Activated CD4-positive, alpha-beta T cell treated with anti-CD3 and anti-CD28 coated beads, Interleukin-2, amount 10 ng/mL, durations not matched to agents 24 days and 14 days (primary cell): Measurements from ENCODE around the gene ARHGEF17. TPM values are rescaled to one million over a fixed set of nuclear protein-coding genes. Genes with fewer than 3 reads are reported as not detected.

ENCODE experiments used
- DNase-seq: peaks from one replicate; pipeline ENCODE4 v3.0.0; 2022
- H3K27ac Mint-ChIP-seq: one replicate; pipeline ENCODE4 v1.8.0; 2022; ENCODE audit warnings: mild to moderate bottlenecking, mixed read lengths
- H3K27me3 Mint-ChIP-seq: one replicate; pipeline ENCODE4 v1.8.0; 2022; ENCODE audit warnings: mixed read lengths
- H3K36me3 Mint-ChIP-seq: one replicate; pipeline ENCODE4 v1.8.0; 2022; ENCODE audit warnings: low read depth, mild to moderate bottlenecking, mixed read lengths
- H3K4me1 Mint-ChIP-seq: one replicate; pipeline ENCODE4 v1.8.0; 2021; ENCODE audit warnings: mixed read lengths
- H3K4me3 Mint-ChIP-seq: one replicate; pipeline ENCODE4 v1.8.0; 2022; ENCODE audit warnings: mild to moderate bottlenecking, moderate library complexity, mixed read lengths
- H3K9me3 Mint-ChIP-seq: one replicate; pipeline ENCODE4 v1.8.0; 2021; ENCODE audit warnings: mixed read lengths
- intact Hi-C: fragments of 100-400 bp; cut with micrococcal nuclease; formaldehyde crosslinking; loops from one replicate; pipeline ENCODE4 v1.15.1; 2023
- total RNA-seq: library from RNA; stranded (reverse); gene quantifications from 2 replicates; pipeline ENCODE4 v1.2.3, GENCODE V29; 2022

The ARHGEF17 gene
- total RNA-seq, 1 donor from 2014 or later: not detected

DNA sequence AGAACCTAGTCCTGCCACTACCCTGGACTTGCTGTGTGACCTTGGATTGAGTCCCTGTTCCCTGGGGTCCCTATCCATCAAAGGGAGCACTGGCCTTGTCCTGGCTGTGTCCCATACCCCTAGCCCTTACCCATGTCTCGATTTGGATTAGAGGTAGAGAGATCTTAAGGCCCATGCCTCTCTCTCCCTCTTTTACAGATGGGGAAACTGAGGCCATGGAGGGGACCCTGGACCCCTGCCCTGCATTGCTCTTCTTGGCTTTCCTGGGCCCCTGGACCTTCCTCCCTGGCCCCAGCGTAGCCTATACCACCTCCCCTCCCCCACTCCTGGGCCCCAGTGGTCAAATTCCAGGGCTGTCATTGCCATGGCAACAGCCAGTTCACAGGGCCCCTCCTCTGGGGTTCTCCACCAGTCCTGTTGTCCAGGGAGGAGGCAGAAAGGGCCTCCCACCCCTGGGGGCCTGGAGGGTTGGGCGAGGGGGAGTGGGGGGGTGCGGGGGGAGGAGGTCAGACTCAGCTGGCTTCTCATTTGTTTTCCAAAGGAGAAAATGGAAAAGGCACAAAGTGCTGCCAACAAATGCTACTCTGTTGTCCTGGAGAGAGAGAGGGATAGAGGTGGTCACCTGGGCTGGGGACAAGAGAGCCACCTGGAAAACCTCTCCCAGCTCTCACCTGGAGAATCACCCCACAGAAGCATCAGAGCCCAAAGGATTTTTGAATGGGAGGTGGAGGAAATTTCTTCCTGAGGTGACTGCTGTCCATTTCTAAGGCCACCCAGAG is 23.3 kb downstream of the ARHGEF17 start:
- H3K4me3 Mint-ChIP-seq: no peak overlapping the region
- no peak for DNase-seq
- intact Hi-C loops: no loop called here
- no peak overlapping the region for H3K27ac Mint-ChIP-seq
- H3K36me3 Mint-ChIP-seq: no peaks in the 10 kb centered on the region
- no peaks in the 10 kb centered on the region for H3K9me3 Mint-ChIP-seq
- no peaks in the 10 kb centered on the region for H3K4me1 Mint-ChIP-seq
- peaks cover 4% of the 10 kb centered on the region for H3K27me3 Mint-ChIP-seq

- no peaks in the 10 kb centered on the region for H3K9me3 Mint-ChIP-seq
- no peaks in the 10 kb centered on the region for H3K36me3 Mint-ChIP-seq
- intact Hi-C loops: no loop called here
- DNase-seq: no peak
- H3K27me3 Mint-ChIP-seq: peaks cover 9% of the 10 kb centered on the region
- no peak overlapping the region for H3K27ac Mint-ChIP-seq
- no peak overlapping the region for H3K4me3 Mint-ChIP-seq
- no peaks in the 10 kb centered on the region for H3K4me1 Mint-ChIP-seq
Observed at GRCh38 chr11:73333173-73333572, 25.1 kb downstream of the ARHGEF17 start.

DNA sequence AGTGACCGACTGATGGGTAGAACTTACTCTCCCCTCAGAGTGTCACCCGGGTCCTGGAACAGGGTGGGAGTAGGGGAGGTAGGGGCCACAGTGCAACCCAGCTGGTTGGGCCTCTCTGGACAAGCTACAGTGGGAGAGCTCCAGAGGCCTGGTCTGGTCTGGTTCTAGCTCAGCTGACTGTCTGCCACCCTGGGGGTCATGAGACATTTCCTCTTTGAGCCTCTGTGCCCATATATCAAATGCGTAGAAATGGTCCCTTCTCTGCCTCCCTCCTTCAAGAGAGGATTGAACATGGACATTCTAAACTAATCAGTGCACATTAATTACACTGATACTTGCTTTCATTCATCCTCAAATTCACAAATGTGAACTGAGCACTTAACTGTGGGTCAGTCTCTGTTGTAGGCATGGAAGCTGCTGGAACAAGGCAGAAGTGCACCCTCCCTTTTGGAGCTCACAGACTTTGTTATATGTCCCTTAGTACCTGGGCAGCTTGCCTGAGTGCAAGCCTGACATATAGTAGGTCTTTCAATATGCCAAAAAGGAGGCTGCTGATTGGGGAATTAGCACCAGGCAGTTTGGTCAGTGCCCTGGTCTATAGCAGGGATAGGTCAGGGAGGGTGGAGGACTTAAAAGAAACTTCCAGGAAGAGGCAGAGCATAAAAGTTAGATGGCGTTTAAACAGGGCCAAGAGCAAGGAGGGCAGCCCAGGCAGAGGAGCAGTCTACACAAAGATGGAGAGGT is 25.7 kb downstream of the ARHGEF17 start:
- H3K27ac Mint-ChIP-seq: no peak overlapping the region
- intact Hi-C loops: no loop called here
- H3K4me3 Mint-ChIP-seq: no peak overlapping the region
- peaks cover 7% of the 10 kb centered on the region for H3K27me3 Mint-ChIP-seq
- H3K9me3 Mint-ChIP-seq: no peaks in the 10 kb centered on the region
- H3K4me1 Mint-ChIP-seq: no peaks in the 10 kb centered on the region
- no peaks in the 10 kb centered on the region for H3K36me3 Mint-ChIP-seq
- DNase-seq: no peak

DNA sequence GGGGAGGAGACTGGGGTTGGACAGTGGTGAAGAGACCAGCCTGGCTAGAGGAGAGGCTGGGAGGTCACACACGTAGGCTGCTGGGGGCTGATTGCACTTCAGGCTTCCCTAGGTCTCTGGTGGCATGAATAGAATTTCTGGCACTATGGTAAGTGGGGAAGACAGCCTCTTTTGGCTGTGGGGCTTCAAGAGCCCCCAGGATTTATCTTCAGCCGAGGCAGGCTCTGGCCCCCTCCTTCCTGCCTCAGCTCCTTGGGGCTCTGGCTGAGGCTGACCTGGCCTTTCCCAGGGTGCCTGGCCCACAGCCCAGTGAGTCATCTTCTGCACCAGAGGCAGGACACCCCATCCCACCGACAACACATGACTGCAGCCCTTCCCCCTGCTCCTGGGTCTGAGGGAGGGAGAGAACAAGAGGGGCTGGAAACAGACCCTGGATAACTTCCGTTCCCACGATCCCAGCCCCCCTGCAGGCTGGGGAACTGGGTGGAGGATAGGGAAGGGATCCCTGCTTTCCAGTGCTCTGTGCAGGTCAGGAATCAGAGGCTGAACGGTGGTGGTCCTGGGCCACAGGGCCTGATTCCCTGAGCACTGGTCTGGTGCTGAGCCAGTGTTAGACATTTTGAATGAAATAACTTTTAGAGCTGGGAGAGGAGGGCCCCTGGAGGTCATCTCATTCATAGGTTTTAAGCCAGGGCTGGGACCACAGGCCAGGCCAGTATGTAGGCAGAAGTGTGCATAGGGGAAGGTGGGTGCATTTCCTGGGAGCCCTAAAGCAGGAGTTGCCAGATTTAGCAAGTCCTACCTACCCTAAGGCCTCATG is 26.5 kb downstream of the ARHGEF17 start:
- H3K9me3 Mint-ChIP-seq: no peaks in the 10 kb centered on the region
- H3K36me3 Mint-ChIP-seq: no peaks in the 10 kb centered on the region
- H3K27me3 Mint-ChIP-seq: peaks cover 7% of the 10 kb centered on the region
- no peak overlapping the region for H3K27ac Mint-ChIP-seq
- DNase-seq: no peak
- intact Hi-C loops: loop anchor here (1.0 kb wide), 2 partner anchors 27 to 39 kb away; no protein-coding TSS in a partner anchor
- no peaks in the 10 kb centered on the region for H3K4me1 Mint-ChIP-seq
- H3K4me3 Mint-ChIP-seq: no peak overlapping the region

- Mint-ChIP-seq H3K36me3 (no peaks in the 10 kb centered on the region), H3K9me3 (no peaks in the 10 kb centered on the region), H3K27me3 (peaks cover 6% of the 10 kb centered on the region), H3K4me1 (no peaks in the 10 kb centered on the region), H3K4me3 (no peak overlapping the region), H3K27ac (no peak overlapping the region)
- peak; percentile 93 for DNase-seq
- intact Hi-C loops: loop anchor here (1.0 kb wide), 2 partner anchors 28 to 40 kb away; no protein-coding TSS in a partner anchor
Observed at GRCh38 chr11:73335204-73335923, 27.3 kb downstream of the ARHGEF17 start.

DNA sequence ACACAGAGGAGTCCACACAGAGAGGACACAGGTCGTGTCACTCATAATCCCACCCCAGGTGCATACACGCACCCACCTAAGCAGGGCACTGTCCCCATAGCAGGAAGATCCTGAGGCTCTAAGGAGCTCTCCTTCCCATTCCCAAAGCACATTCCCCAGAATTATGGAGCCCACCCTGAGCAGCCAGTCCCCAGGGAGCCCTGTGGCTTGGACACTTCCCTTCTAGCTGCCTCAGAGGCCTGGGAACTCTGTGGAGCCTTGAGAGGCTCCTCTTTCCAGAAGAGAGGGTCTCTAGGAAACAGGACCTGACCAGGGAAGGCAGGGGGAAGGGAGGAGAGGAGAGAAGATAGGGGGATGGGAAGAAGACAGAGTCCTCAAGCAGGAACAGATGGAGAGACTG is 29.8 kb downstream of the ARHGEF17 start:
- Mint-ChIP-seq H3K36me3 (no peaks in the 10 kb centered on the region), H3K27ac (no peak overlapping the region), H3K4me3 (no peak overlapping the region), H3K9me3 (no peaks in the 10 kb centered on the region), H3K4me1 (no peaks in the 10 kb centered on the region), H3K27me3 (peaks cover 5% of the 10 kb centered on the region)
- intact Hi-C loops: no loop called here
- DNase-seq: no peak

GRCh38 chr11:73338279-73338678 is 30.2 kb downstream of the ARHGEF17 start:
- no peak overlapping the region for H3K27ac Mint-ChIP-seq
- no peak overlapping the region for H3K4me3 Mint-ChIP-seq
- no peaks in the 10 kb centered on the region for H3K36me3 Mint-ChIP-seq
- no peaks in the 10 kb centered on the region for H3K4me1 Mint-ChIP-seq
- peaks cover 5% of the 10 kb centered on the region for H3K27me3 Mint-ChIP-seq
- no peaks in the 10 kb centered on the region for H3K9me3 Mint-ChIP-seq
- intact Hi-C loops: no loop called here
- no peak for DNase-seq

DNA sequence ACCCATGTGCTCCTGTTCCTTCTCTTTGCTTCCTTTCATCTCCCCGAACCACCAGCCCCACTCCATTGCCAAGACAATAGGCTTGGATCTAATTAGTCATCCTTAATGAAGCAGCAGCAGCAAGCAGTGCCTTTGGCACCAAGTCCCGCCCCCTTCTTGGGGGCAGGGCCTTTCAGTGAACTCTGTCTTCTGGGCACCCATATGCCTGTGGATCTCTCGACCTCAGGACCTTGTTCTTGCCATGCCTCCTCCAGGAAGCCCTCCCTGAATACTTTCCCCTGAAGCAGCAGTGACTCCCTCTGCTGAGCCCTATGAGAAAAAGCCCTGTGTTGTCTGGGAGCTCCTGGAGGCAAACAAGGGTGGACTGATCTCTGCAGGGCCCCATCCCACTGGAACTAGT is 32.1 kb downstream of the ARHGEF17 start:
- Mint-ChIP-seq H3K27me3 (peaks cover 5% of the 10 kb centered on the region), H3K4me1 (no peaks in the 10 kb centered on the region), H3K36me3 (no peaks in the 10 kb centered on the region), H3K9me3 (no peaks in the 10 kb centered on the region), H3K27ac (no peak overlapping the region), H3K4me3 (no peak overlapping the region)
- DNase-seq: no peak
- intact Hi-C loops: no loop called here

GRCh38 chr11:73342633-73343032 is 34.6 kb downstream of the ARHGEF17 start:
- Mint-ChIP-seq H3K27ac (no peak overlapping the region), H3K27me3 (peaks cover 7% of the 10 kb centered on the region), H3K9me3 (no peaks in the 10 kb centered on the region), H3K36me3 (no peaks in the 10 kb centered on the region), H3K4me1 (no peaks in the 10 kb centered on the region), H3K4me3 (no peak overlapping the region)
- intact Hi-C loops: no loop called here
- DNase-seq: no peak

DNA sequence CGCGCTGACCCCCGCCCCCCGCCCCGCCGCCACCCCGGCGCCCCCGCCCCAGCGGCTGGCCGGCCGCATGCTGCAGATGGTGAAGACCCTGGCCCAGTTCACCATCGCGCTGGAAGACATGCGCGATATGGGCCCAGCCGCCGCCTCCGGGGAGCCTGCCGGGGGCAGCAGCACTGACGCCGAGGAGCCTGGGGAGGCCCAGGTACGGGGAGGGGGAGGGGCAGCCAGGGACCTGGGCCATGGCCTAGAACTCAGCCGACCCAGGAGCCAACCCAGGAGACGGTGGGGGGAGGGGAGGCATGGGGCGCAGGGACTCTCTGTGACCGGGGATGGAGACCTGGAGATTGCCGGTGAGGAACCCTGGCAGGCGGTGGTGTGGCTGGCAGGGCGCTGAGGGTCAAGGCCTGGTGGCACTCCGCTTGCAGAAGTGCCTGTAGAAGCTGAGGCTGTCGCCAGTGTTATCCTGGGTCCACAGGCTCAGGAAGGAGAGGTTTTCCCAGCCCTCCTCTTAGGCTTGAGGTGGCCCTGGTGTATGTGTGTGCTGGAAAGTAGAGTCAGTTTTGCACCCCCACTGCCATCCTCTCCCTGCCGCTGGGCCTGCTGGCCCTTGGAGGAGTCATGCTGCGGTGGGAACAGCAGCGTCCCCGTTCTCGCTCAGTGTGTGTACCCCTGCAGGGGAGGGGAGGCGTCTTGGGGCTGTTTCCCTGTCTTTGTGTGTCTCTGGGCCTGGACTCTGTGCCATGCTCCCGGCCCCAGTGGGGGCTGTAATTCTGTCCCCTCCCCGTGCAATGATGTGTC is 35.2 kb downstream of the ARHGEF17 start:
- Mint-ChIP-seq H3K4me1 (no peaks in the 10 kb centered on the region), H3K9me3 (no peaks in the 10 kb centered on the region), H3K27me3 (peaks cover 9% of the 10 kb centered on the region), H3K27ac (no peak overlapping the region), H3K36me3 (no peaks in the 10 kb centered on the region), H3K4me3 (no peak overlapping the region)
- intact Hi-C loops: no loop called here
- no peak for DNase-seq

DNA sequence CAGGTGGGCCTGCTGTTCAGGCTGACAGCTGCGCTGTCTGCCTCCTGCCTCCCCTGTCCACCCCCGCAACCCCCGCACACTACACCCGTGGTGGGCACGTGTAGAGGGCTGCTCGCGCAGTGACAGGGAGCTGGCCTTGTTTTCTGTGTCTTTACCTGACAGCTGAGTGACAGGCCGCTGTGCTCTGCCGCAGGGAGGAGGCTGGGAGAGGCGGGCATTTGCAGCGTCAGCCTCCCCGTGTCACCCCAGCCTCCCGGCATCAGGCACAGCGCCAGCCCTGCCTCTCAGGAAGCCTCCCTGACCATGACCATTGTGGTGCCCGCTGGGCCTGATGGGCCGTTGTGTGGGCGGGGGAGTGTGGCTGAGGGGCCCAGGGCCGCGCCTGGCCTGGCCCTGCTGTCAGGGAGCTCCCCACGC is 36.1 kb downstream of the ARHGEF17 start:
- Mint-ChIP-seq H3K36me3 (no peaks in the 10 kb centered on the region), H3K27me3 (peaks cover 10% of the 10 kb centered on the region), H3K4me1 (no peaks in the 10 kb centered on the region), H3K9me3 (no peaks in the 10 kb centered on the region), H3K27ac (no peak overlapping the region), H3K4me3 (no peak overlapping the region)
- intact Hi-C loops: no loop called here
- DNase-seq: no peak

- Mint-ChIP-seq H3K4me3 (no peak overlapping the region), H3K9me3 (no peaks in the 10 kb centered on the region), H3K36me3 (no peaks in the 10 kb centered on the region), H3K27ac (no peak overlapping the region), H3K4me1 (peaks cover 3% of the 10 kb centered on the region), H3K27me3 (peaks cover 12% of the 10 kb centered on the region)
- DNase-seq: no peak
- intact Hi-C loops: no loop called here
Observed at GRCh38 chr11:73345481-73346160, 37.5 kb downstream of the ARHGEF17 start.
